COLO829 (cell line): ENCODE data around the gene ANKS1B.

Experiments
- DNase-seq: peaks from one replicate; pipeline ENCODE4 v3.0.0; 2012; ENCODE audit warnings: low spot score

The ANKS1B gene

GRCh38 chr12:99121546-99121945, 863.2 kb downstream of the ANKS1B start:
- peak; percentile 89 for DNase-seq

GRCh38 chr12:99119943-99120342, 864.8 kb downstream of the ANKS1B start:
- no peak for DNase-seq

GRCh38 chr12:99119449-99119848, 865.3 kb downstream of the ANKS1B start:
- DNase-seq = no peak

GRCh38 chr12:99111600-99111999, 873.1 kb downstream of the ANKS1B start:
- peak; percentile 39 for DNase-seq

GRCh38 chr12:99110868-99111267, 873.9 kb downstream of the ANKS1B start:
- no peak for DNase-seq

- no peak for DNase-seq
These were observed 874.5 kb downstream of the ANKS1B start for GRCh38 chr12:99110212-99110611.

- no peak for DNase-seq
These were observed 875.8 kb downstream of the ANKS1B start for GRCh38 chr12:99108924-99109323.

- no peak for DNase-seq
These were observed 885.0 kb downstream of the ANKS1B start for GRCh38 chr12:99099786-99100185.

GRCh38 chr12:99097171-99097570, 887.6 kb downstream of the ANKS1B start:
- no peak for DNase-seq

- no peak for DNase-seq
These were observed 891.6 kb downstream of the ANKS1B start for GRCh38 chr12:99093166-99093565.

- DNase-seq = no peak
These were observed 892.5 kb downstream of the ANKS1B start for GRCh38 chr12:99092100-99092851.

- DNase-seq = no peak
These were observed 897.5 kb downstream of the ANKS1B start for GRCh38 chr12:99087278-99087677.

GRCh38 chr12:99079811-99080210, 904.9 kb downstream of the ANKS1B start:
- DNase-seq = no peak

- peak; percentile 28 for DNase-seq
These were observed 915.6 kb downstream of the ANKS1B start for GRCh38 chr12:99068993-99069747.

GRCh38 chr12:99067171-99067785, 917.5 kb downstream of the ANKS1B start:
- DNase-seq = no peak

GRCh38 chr12:99066726-99067125, 918.0 kb downstream of the ANKS1B start:
- DNase-seq = no peak

- DNase-seq = no peak
These were observed 921.6 kb downstream of the ANKS1B start for GRCh38 chr12:99063182-99063581.

- no peak for DNase-seq
These were observed 924.8 kb downstream of the ANKS1B start for GRCh38 chr12:99059824-99060511.

GRCh38 chr12:99057670-99058069, 927.1 kb downstream of the ANKS1B start:
- DNase-seq = no peak

- no peak for DNase-seq
These were observed 928.5 kb downstream of the ANKS1B start for GRCh38 chr12:99056186-99056585.

- no peak for DNase-seq
These were observed 929.4 kb downstream of the ANKS1B start for GRCh38 chr12:99055299-99055698.

- no peak for DNase-seq
These were observed 930.1 kb downstream of the ANKS1B start for GRCh38 chr12:99054601-99055128.
